HG02623 (cell line): Measurements from ENCODE around the gene CDCA4.

Experiments
- ATAC-seq: cut with Tn5 transposase; IDR thresholded peaks from one replicate; pipeline ENCODE4 v1.9.1; 2021; ENCODE audit warnings: moderate library complexity; ENCODE audit not compliant: unreplicated experiment

CDCA4 gene

GRCh38 chr14:104977008-104977680, 43.7 kb downstream of the CDCA4 start:
- no peak for ATAC-seq

- ATAC-seq, result no peak
These were observed 44.5 kb downstream of the CDCA4 start for GRCh38 chr14:104976198-104977007.

GRCh38 chr14:104975481-104976197, 45.2 kb downstream of the CDCA4 start:
- no peak for ATAC-seq

- no peak for ATAC-seq
These were observed 46.1 kb downstream of the CDCA4 start for GRCh38 chr14:104974665-104975390.

GRCh38 chr14:104974146-104974541, 46.7 kb downstream of the CDCA4 start:
- no peak for ATAC-seq

- no peak for ATAC-seq
These were observed 47.3 kb downstream of the CDCA4 start for GRCh38 chr14:104973385-104974145.

- no peak for ATAC-seq
These were observed 47.8 kb downstream of the CDCA4 start for GRCh38 chr14:104973135-104973384.

GRCh38 chr14:104972301-104973134, 48.4 kb downstream of the CDCA4 start:
- no peak for ATAC-seq

GRCh38 chr14:104971447-104972240, 49.2 kb downstream of the CDCA4 start:
- no peak for ATAC-seq

- no peak for ATAC-seq
These were observed 50.4 kb downstream of the CDCA4 start for GRCh38 chr14:104970231-104971068.

- no peak for ATAC-seq
These were observed 51.1 kb downstream of the CDCA4 start for GRCh38 chr14:104969741-104970230.

GRCh38 chr14:104968541-104969401, 52.1 kb downstream of the CDCA4 start:
- ATAC-seq, result no peak

GRCh38 chr14:104968153-104968527, 52.7 kb downstream of the CDCA4 start:
- ATAC-seq, result no peak

GRCh38 chr14:104967386-104968152, 53.3 kb downstream of the CDCA4 start:
- ATAC-seq, result no peak

- ATAC-seq, result no peak
These were observed 53.9 kb downstream of the CDCA4 start for GRCh38 chr14:104966981-104967385.

GRCh38 chr14:104966261-104966865, 54.5 kb downstream of the CDCA4 start:
- no peak for ATAC-seq
